NCI-H1436 treated with DMSO at 0.1 percent for 48 hours (cell line): ENCODE measurements around the gene FAM20A.

Source experiments
- DNase-seq: peaks from one replicate; lab custom pipeline; 2025; lab: John Stamatoyannopoulos, UW

The FAM20A gene

DNA sequence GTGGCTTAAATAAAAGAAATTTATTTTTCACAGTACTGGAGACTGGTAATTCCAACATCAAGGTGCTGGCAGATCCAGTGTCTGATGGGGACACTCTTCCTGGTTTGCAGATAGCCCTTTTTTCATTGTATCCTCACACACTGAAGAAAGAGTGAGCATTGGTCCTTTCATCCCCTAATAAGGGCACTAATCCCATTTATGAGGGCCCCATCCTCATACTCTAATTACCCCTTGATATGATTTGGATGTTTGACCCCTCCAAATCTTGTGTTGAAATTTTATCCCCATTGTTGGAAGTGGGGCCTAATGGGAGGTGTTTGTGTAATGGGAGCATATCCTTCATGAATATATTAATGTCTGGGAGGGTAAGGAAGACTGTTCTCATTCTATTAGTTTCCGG, 9.4 kb upstream of the FAM20A start:
- no peak for DNase-seq

DNA sequence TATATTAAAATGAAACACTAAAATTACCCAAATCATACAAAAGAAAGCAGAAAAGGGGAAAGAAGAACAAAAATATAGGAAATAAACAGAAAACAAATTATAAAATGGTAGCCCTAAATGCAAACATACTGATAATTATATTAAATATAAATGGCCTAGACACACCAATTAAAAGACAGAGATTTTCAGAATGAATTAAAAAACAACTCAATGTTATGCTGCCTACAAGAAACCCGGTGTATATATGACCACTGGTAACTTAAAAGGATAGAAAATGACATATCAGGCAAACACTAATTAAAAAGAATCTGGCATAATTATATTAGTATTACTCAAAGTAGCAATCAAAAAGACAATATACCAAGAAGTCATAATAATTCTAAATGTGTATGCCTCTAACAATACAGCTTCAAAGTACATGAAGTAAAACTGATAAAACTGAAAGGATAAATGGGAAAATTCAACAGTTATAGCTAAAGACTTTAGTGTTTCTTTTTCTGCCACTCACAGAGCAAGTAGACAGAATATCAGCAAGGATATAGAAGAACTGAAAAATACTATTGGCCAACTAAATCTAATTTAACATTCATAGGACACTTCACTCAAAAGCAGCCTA, 7.5 kb upstream of the FAM20A start:
- DNase-seq = no peak

DNA sequence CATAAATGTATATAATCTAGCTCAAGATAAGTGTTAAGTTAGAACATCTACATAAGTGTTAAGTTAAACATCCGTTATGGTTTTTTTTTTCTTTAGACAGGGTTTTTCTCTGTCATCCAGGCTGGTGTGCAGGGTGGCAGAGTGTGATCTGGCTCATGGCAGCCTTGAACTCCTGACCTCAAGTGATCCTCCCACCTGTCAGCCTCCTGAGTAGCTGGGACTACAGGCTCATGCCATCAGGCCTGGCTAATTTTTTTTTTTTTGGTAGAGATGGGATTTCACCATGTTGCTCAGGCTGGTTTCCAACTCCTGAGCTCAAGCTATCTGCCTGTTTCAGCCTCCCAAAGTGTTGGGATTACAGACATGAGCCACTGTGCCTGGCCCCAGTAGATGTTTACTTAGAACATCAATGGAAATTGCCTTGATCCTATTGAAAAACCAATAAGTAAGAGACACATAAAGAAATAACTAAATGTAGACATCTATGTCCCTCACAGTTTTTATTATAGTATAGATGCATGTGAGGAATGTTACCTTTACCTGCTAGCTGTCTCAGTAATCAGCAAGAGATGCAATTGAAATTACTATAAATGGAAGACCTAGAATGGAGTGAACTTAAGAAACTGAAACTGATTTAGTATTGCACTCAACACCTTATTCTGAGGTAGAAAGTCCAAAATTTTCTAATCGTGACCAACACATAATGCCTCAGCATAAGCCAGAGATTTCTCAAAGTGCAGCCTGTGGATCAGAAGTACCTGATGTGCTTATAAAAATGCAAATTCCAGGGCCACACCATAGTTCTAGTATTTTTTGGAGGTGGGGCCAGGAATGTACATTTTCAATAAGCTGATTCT, 5.5 kb upstream of the FAM20A start:
- no peak for DNase-seq

DNA sequence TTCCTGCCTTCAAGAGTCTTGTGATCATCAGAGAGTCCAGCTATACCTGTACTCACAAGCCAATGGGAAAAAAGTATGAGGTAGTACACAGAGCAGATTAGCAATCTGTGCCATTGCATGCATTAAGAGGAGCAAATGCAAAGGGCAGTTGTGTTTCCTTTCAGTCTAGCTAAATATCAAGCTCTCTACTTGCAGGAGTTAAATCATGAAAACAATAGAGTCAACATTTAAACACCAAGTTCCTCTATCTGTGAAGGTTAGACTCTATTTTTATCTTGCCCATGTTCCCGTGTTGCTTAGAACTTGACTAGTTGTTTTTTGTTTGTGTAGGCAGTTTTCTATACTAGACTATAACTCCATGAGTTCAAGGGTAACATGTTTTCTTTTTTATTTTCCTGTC, 4.7 kb upstream of the FAM20A start:
- DNase-seq = no peak

DNA sequence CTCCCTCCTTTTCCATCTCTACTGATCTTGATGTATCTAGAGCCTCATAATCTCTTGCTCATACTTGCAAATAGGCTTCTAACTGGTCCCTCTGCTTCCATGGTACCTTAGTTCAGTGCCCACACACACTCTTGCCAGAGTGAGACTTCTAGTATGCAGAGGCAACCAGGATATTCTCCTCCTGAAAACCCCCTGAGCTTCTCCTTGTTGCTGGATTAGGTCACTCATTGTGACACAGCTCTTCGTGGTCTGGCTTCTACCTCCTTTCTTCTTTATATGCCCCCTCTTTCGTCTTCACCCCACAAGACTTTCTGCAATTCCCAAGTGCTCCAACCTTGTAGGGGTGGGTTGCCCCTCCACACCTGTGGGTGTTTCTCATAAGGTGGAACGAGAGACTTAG, 2.5 kb upstream of the FAM20A start:
- no peak for DNase-seq

DNA sequence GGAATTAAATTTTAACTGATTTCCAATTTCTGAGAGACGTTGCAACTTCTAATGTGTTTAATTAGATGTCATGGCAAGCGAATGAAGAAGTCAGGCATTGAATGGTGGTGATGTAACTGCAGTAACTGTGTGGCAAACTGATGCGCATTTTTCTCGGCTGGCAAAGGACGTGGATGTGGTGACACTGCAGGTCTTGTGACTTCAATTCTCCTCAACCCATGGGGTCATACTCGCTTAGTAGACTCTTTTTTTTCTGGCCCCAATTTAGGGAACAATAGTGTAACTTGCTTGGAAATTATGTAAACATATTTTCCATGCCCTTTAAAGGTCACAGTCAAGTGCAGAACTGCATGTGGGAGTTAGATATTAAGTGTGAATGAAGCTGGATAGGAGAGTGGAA, 1.9 kb upstream of the FAM20A start:
- DNase-seq = no peak

DNA sequence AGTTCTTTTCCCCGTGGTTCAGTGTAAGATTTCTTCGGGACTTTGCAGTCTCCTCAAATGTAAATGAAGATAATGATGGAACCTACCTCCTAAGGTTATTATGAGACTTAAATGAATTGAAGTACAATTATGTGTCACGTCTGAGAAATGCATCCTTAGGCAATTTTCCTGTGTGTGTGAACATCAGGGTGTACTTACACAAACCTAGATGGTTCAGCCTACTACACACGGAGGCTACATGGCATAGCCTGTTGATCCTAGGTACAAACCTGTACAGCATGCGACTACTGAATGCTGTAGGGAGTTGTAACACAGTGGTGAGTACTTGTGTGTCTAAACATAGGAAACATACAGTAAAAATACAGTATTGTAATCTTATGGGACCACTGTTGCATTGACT, 1.1 kb upstream of the FAM20A start:
- no peak for DNase-seq

DNA sequence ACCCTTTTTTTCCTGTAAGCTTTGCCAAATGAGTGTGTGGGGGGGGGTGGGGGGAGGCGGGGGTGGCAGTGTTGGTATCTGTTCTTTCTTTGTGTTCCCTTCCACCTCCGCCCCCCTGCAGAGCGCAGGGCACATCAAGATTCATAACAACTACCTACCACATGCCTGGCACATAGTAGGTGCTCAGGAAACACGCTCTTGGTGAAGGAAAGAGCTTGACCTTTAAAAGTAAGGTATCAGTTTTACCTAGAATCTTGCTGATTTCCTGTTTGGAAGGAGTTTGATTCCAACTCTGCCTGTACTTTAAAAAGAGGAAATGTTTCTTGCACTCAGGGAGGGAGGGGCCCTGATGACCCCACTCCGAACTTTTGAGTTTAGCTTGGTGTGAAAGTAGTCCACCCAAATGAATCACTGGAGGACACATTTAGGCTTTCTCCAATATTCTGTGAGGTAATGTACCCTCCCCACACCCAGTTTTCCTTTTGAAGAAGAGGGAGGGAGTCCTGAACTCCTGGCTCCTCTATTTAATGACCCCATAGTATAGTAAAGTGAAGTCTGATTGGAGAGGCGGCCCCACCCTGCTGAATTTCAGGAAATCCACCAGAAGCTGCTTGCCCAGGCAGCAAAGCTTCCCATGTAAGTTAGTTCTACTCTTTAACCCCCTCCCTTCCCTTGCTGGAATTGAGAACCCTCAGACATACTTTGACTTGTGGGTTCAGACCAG, 560 bp upstream of the FAM20A start:
- no peak for DNase-seq

DNA sequence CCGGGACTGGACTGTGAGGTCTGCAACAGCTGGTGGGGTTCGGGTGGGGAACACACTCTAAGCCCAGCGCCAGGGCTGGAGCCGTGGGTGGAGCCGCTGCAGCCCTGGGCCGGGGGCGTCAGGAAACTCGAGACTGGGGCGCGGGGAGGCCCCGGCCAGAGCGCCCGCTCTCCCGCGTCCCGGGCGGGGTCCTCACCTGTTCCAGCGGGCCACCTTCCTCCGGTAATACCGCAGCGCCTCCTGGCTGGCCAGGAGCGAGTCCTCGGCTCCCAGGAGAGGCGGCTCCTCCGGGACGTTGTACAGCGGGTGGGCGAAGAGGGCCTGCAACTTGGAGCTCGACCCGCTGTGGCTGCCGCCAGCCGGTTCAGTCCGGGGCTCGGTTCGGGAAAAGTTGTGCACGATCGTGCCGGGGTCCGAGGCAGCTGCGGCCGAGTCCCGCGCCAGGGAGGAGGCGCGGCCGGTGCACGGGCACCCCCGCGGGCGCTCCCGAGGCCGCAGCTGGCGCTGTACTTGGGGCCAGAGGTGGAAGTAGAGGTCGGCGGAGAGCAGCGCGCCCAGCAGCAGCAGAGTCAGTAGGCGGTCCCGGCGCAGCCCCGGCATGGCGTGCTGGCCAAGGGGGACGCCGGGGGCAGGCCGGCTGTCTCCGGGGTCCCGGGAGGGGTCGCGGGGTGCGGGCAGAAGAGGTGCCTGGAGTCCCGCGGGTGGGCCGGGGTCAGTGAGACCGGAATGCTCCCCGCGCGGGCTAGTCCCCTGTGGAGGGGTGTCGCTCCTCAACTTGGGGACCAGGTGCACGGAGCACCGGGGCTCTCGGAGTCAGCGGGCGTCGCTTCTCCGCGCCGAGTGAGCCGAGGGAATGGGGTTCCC, 868 bp downstream of the FAM20A start:
- DNase-seq = no peak

DNA sequence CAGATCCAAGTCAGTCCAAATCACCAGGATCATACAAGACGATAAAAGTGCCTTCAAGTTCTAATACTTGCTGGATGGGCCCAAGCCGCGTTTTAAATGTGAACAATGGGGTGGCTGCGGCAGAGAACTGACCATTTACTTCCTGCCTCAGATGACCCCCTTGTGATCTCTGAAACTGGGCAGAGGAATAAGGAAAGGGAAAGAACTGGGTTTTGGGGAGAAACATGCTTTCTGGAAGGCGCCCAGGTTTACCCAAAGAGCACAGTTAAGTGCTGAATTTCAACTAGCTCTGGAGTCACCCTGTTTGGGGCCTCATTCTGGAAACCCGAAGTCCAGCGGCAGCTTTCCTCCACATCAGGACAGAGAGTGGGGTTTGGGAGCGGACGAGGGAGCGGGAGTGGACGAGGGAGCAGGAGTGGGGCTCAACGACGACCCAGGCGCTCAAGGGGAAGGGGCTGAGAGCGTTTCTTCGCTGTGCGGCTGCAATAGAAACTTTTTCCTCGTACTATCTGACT, 1.6 kb downstream of the FAM20A start:
- no peak for DNase-seq

DNA sequence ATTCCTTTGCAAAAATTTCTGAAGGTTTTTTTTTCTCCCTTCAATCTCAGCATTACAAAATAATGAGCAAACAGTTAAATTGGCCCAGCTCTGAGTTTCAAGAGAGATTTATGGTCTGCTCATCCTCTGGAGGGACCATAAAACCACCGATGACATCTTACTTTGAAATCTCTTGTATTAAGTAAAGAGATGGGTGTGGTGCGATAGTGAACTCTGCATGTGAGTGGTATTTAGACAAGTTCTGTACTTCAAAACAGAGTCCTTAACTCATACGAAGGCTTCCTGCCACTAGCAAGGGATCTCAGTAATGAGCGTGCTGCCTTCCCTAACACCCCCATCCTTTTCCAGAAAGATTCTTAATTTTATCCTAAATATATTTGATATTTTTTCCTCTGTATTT, 2.1 kb downstream of the FAM20A start:
- DNase-seq = no peak

DNA sequence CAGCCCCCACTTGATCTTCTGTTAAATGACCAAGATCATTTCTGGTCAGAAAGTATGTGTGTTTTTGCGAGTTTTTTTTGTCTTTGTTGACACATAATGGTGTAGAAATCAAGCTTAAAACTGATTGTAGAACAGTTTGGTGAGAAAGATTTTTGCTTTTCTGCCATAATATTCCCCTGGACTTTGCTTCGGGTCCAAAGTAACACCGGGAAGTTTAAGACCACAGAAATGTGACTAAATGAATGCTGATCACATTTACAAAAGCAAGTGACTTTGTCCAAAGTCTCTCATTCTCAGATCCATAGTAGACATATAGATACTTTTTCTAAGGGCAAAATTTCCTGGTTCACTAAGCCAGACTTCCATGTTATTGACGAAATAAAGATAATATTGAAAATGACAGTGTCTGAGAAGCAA, 2.6 kb downstream of the FAM20A start:
- DNase-seq = no peak

DNA sequence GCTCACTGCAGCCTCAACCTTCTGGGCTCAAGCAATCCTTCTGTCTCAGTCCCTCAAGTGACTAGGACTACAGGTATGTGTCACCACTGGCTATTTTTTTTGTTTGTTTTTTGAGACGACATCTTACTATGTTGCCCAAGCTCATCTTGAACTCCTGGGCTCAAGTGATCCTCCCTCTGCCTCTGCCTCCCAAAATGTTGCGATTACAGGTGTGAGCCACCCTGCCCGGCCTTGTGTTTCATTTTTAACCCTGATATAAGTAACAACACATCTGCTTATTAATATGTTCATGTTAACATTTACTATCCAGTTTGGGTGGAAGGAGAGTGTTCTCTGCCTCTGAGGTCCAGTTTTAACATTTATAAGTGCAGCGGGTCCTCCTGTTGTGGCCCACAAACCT, 3.1 kb downstream of the FAM20A start:
- no peak for DNase-seq

DNA sequence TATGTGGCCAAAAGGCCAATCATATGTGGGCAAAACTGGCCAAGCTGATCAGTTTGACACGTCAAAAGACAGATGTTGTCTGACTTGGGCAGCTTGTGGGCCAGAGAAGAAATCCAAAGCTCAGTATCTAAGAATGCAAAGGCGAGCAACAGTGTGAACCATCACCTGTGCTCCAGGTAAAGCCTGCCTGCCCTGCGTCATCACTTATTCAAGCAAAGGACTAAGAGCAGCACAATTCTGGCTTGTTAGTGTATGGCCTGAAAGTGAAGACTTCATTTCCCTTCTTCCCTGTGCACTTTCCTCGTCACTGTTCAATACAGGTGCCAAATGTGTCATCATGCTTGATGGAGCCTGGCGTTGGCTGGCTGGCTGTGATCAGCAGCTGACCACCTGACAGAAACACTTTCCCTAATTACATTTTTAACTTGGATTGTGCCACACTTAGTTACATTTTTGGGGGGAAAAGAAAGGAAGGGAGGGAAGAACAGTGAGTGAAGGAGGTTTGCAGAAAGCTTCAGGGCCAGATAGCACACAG, 4.7 kb downstream of the FAM20A start:
- no peak for DNase-seq

DNA sequence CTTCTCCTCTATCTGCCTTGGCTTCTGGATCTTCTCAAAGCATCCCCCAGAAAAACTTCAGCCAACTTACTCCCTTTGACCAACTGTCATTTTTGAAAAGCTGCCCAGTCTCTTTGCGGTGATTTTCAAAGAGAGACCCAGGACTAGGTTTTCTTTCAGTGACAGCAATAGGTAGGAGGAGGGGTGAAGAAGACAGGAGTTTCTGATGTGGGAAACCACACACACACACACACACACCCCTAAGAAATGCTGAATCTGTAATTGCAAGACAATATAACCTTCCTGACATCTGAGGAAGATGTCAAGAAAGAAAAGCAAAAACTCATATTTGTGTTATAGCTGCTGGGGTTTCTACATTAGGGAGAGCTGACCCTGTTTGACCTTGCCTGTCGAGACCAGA, 5.2 kb downstream of the FAM20A start:
- no peak for DNase-seq

DNA sequence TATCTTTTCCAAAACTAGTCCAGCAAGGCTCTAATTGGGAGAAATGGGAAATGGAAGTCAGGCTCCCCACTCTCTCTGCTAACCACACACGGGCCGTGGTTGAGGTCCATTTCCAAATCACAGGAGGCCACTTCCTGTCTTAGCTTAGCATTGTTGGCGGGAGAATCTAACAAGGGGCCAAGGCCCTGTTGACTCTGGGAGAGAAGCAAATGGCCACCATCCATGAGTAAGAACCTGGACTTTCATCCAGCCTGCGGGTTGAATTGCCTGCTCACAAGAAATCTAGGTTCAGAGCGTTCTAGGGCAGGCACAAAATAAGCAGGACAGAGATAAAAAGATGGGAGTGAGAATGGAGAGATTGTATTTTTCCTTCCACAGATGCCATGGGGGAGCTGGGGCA, 5.7 kb downstream of the FAM20A start:
- DNase-seq = no peak

DNA sequence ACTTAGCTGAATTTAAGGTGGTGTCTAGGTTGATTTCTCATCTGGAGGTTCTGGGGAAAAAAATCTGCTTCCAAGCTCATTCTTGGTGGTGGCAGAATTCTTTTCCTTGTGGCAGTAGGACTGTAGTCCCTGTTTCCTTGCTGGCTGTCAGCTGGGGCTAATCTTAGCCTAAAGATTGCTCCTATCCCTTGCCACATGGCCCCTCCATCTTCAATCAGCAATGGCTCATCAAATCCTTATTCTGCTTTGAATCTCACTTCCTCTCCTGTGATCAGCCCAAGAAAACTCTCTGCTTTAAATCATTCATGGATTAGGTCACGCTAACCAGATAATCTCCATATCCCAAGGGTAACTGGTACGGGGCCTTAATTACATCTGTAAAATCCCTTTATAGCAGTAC, 6.6 kb downstream of the FAM20A start:
- no peak for DNase-seq

DNA sequence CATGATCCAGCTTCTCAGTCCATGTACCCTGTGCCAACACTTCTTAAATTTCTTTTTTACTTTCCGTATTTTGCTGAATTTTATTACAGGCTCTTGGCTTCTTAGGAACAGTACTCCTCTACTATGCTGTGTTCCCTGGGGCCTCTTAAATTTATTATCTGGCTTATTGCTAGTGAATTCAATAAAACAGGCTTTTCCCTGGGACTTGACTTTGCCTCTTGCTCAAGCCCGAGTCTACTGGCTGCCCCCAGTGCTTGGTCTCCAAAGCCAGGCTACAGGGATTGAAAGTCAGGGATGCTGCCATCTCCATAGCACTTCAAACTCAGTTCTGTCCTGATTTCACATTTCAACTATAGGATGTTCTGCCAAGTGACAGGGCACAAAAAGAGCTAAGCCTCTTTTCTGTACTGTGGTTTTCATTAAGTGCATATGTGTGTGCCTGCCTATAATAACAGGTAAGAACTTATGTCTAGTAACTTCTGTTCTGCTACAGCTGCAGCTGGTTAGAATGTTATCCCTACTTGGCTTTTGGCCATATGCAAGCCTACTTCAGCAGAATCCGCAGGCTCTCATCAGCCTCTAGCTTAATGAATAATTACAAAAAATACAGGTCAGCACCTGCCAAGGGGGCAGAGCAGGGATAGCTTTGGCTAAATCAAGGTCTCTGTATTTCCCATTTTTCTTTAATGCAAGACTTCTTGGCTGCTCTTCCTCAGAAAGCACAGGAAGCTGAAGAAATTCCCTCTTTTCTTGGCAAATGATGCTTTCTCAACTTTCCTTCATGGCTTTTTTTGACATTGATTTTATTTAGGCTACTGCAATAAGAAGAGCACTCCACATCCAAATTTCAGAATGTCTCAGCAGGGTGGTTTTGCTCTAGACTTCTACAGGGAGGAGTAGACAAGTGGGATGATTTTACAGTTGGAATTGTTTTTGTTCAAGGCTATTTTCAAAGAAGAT, 8.2 kb downstream of the FAM20A start:
- no peak for DNase-seq

DNA sequence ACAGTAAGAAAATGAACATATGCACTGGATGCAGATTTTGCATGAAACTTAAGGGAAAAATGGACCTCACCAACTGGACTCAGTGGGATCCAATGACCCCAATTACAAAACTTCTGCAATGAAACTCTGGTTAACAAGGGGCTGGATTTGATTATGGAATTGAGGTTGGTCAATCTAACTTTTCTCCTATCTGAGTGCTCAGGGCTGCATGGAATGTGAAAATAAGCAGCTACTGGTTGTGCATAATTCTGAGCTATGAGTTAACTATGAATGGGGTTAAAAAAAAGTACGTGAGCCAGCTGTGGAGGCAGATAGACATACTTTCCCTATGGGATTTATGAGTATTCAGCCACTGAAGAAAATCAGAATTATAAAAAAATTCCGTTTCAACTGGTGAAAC, 9.2 kb downstream of the FAM20A start:
- no peak for DNase-seq

DNA sequence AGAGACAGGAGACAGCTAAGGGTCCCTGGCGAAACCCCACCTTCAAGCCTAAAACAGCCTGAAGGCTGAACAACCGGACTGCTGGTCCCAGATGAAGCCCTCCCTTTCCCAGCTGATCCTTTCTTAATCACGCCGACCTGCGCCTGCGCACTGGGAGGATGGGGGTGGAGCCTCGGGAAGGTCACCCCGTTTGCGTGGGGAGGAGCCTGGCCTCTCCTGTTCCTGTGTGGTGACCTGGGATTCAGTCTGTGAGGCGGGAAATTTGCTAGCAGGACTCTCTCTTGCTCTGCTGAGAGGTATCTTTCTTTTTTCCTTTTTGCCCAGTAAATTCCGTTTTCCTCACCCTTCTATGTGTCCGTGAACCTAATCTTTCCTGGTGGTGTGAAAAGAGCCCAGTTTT, 9.6 kb downstream of the FAM20A start:
- no peak for DNase-seq

DNA sequence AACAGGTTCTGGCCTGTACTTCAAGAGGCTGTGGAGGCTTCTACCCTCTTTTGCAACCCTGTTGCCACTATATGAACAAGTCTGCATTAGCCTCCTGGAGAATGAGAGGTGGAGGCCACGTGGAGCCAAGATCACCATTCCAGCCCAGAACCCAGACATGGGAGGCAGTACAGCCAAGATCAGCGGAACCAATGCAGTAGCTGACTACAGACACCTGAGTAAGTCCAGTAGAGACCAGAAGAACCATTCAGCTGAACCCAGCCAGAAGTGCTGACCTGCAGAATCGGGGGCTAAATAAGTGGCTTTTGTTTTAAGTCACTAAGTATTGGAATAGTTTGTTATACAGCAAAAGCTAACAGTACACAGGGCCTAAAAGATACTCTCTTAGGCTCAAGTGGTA, 12.1 kb downstream of the FAM20A start:
- no peak for DNase-seq
